Measurements from ENCODE around the gene HIGD2A. TPM values are rescaled to one million over a fixed set of nuclear protein-coding genes. Genes with fewer than 3 reads are reported as not detected.

Gene HIGD2A
- total and polyA plus RNA-seq, 2 donors (not counting 3 experiments of a cell fraction or from before 2014, with no cell fraction given): 96.2 to 210 TPM

DNA sequence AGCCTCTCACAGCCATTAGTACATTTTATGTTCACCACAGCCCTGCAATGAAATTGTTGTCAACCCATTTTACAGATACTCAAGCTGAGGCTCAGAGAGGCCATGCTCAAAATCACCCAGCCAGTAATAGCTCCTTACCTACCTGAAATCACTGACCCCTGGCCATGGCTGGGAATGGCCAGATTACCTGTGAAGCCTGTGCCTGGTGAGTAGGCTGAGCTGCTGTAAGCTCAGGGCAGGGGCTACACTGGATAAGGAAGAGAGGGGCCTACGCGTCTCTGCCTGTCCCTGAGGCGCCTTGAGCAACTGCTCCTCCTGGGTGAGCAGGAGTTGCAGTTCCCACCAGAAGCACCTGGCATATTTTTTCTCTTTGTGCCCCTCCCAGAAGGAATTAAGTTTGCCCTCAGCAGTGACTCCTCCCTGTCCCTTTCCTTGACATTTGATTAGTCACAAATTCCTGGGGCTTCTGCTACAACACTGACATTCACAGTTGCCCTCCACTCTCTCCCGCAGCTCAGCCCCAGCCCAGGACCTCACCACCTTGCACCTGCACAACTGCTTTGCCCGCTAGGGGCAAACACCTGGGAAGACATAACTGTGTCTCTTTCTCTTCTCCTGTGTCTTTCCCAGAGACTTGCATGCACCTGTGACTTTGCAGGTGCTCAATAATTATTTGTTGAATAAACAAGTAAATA is 22.1 kb downstream of the HIGD2A start:
- intact Hi-C loops (cut with micrococcal nuclease) (no loop called here), dilution Hi-C loops (cut with MboI; ENCODE audit: extremely low pct_ligation_motif_present, low sequenced_read_pairs) (no loop called here)
- POLR2A ChIA-PET: no interaction called here
- Histone ChIP-seq H3K4me3 (replicated peaks in 1 of 3; ENCODE audit: insufficient read depth in 1 of 3, low read depth in 1 of 3, low read length in 3 of 3) (no peak overlapping the region), H3K4me2 (ENCODE audit: insufficient read depth, low read length) (no peak overlapping the region), H3K9ac (replicated peaks; ENCODE audit: extremely low read depth, insufficient read depth, low read length) (no peak overlapping the region), H3K9me3 (replicated peaks; ENCODE audit: control insufficient read depth, insufficient read depth, low read length) (no peaks in the 10 kb centered on the region), H3K4me1 (ENCODE audit: control insufficient read depth, extremely low read depth, insufficient read depth, low read length) (peaks cover 7% of the 10 kb centered on the region), H2AFZ (ENCODE audit: low read depth, low read length) (no peak overlapping the region), H3K9me1 (replicated peaks; ENCODE audit: control insufficient read depth, extremely low read depth, insufficient read depth, low read length) (no peaks in the 10 kb centered on the region), H3K79me2 (ENCODE audit: control insufficient read depth, insufficient read depth, low read length) (peaks cover 9% of the 10 kb centered on the region), H3K36me3 (ENCODE audit: control insufficient read depth in 2 of 2, extremely low read depth in 1 of 2, insufficient read depth in 2 of 2, low read length in 2 of 2) (peaks cover 3 to 9% of the 10 kb centered on the region in 2 experiments), H3K27ac (ENCODE audit: insufficient read depth, low read depth, low read length) (no peak overlapping the region), H3K27me3 (ENCODE audit: control insufficient read depth in 2 of 2, insufficient read depth in 2 of 2, low read length in 2 of 2) (no peaks in the 10 kb centered on the region), H4K20me1 (replicated peaks; ENCODE audit: control insufficient read depth, extremely low read depth, insufficient read depth, low read length) (no peaks in the 10 kb centered on the region)
- DNase-seq (ENCODE audit: low read depth, low spot score): no peak
- no peak for TF ChIP-seq FOS (IDR thresholded peaks at IDR 0.05; ENCODE audit: borderline replicate concordance, insufficient read depth, low read length)
- TF ChIP-seq, protein P1, sequence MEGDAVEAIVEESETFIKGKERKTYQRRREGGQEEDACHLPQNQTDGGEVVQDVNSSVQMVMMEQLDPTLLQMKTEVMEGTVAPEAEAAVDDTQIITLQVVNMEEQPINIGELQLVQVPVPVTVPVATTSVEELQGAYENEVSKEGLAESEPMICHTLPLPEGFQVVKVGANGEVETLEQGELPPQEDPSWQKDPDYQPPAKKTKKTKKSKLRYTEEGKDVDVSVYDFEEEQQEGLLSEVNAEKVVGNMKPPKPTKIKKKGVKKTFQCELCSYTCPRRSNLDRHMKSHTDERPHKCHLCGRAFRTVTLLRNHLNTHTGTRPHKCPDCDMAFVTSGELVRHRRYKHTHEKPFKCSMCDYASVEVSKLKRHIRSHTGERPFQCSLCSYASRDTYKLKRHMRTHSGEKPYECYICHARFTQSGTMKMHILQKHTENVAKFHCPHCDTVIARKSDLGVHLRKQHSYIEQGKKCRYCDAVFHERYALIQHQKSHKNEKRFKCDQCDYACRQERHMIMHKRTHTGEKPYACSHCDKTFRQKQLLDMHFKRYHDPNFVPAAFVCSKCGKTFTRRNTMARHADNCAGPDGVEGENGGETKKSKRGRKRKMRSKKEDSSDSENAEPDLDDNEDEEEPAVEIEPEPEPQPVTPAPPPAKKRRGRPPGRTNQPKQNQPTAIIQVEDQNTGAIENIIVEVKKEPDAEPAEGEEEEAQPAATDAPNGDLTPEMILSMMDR (IDR thresholded peaks at IDR 0.05; ENCODE audit: extremely low read depth in 1 of 2, insufficient read depth in 1 of 2, low read depth in 1 of 2, low read length in 2 of 2): no peak
- no peak for TF ChIP-seq GATA2 (IDR thresholded peaks at IDR 0.05; ENCODE audit: insufficient read depth, insufficient read length, low read depth, low read length)
- TF ChIP-seq MYC (IDR thresholded peaks at IDR 0.05; ENCODE audit: low read depth, low read length): no peak
- TF ChIP-seq EZH2 (IDR thresholded peaks at IDR 0.05; ENCODE audit: borderline replicate concordance, low read depth, low read length, severe bottlenecking): no peak
- TF ChIP-seq, protein P2, sequence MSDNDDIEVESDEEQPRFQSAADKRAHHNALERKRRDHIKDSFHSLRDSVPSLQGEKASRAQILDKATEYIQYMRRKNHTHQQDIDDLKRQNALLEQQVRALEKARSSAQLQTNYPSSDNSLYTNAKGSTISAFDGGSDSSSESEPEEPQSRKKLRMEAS (IDR thresholded peaks at IDR 0.05; ENCODE audit: insufficient read depth, insufficient read length): no peak
- no peak for TF ChIP-seq POLR2AphosphoS5 (IDR thresholded peaks at IDR 0.05; ENCODE audit: insufficient read depth, low read depth, low read length)
- no peak for TF ChIP-seq JUN (IDR thresholded peaks at IDR 0.05; ENCODE audit: borderline replicate concordance, insufficient read depth, insufficient read length, low read depth)
- no peak for TF ChIP-seq POLR2A (IDR thresholded peaks at IDR 0.05; ENCODE audit: low read depth, low read length)
- FAIRE-seq: no peak
- BruUV-seq (replicated peaks): no TSS peak
- CTCF ChIA-PET: no interaction called here
